Keratinocyte (primary cell): ENCODE data around the gene CLTB. TPM values are rescaled to one million over a fixed set of nuclear protein-coding genes. Genes with fewer than 3 reads are reported as not detected.

Experiments used
- DNase-seq: peaks from one replicate; pipeline ENCODE4 v3.0.0-alpha.2; 2011; ENCODE audit warnings: low read depth, missing footprints, low spot score
- FAIRE-seq: peaks from 2 replicates; lab custom pipeline; 2011; peaks lifted over from hg19 to GRCh38; lab: Jason Lieb, UNC
- H2AFZ ChIP-seq: 2 replicates; pipeline ENCODE4 v1.6.0; 2012; ENCODE audit warnings: low read length, control low read depth, inconsistent platforms; ENCODE audit not compliant: control insufficient read depth
- H3K27ac ChIP-seq: 2 replicates; pipeline ENCODE4 v1.5.1; 2011; ENCODE audit warnings: low read length; ENCODE audit not compliant: control insufficient read depth, insufficient read depth
- H3K27me3 ChIP-seq: 3 replicates; pipeline ENCODE4 v1.6.0; 2011; ENCODE audit warnings: low read length; ENCODE audit not compliant: control insufficient read depth, insufficient read depth; ENCODE audit errors: extremely low read depth
- H3K36me3 ChIP-seq, 2 experiments: 2 replicates in 1 of 2; 3 replicates in 1 of 2; pipeline ENCODE4 v1.5.1; 2011; ENCODE audit warnings: low read length in 2 of 2, mild to moderate bottlenecking in 1 of 2; ENCODE audit not compliant: control insufficient read depth in 2 of 2, insufficient read depth in 2 of 2; ENCODE audit errors: extremely low read depth in 1 of 2
- H3K4me1 ChIP-seq: 3 replicates; pipeline ENCODE4 v1.5.1; 2011; ENCODE audit warnings: low read length; ENCODE audit not compliant: control insufficient read depth, insufficient read depth; ENCODE audit errors: extremely low read depth
- H3K4me2 ChIP-seq: 3 replicates; pipeline ENCODE4 v1.6.0; 2011; ENCODE audit warnings: low read depth, low read length; ENCODE audit not compliant: control insufficient read depth, insufficient read depth; ENCODE audit errors: extremely low read depth
- H3K4me3 ChIP-seq, 3 experiments: fragments of 200-600 bp in 1 of 3; sonication (generic) in 1 of 3; 2 replicates in 2 of 3; 3 replicates in 1 of 3; pipeline ENCODE4 v1.5.1; 2011 to 2016; ENCODE audit warnings: low read length in 3 of 3, mild to moderate bottlenecking in 3 of 3, control low read depth in 2 of 3, inconsistent platforms in 1 of 3, low read depth in 1 of 3, mixed read lengths in 1 of 3, mixed run types in 1 of 3, moderate library complexity in 1 of 3; ENCODE audit not compliant: control insufficient read depth in 2 of 3, insufficient read depth in 2 of 3; ENCODE audit errors: extremely low read depth in 1 of 3
- H3K79me2 ChIP-seq: 2 replicates; pipeline ENCODE4 v1.6.0; 2012; ENCODE audit warnings: low read length; ENCODE audit not compliant: control insufficient read depth, insufficient read depth
- H3K9ac ChIP-seq: 3 replicates; pipeline ENCODE4 v1.6.0; 2011; ENCODE audit warnings: low read length; ENCODE audit not compliant: control insufficient read depth, insufficient read depth; ENCODE audit errors: extremely low read depth
- H3K9me1 ChIP-seq: 3 replicates; pipeline ENCODE4 v1.6.0; 2011; ENCODE audit warnings: low read length; ENCODE audit not compliant: control insufficient read depth, insufficient read depth; ENCODE audit errors: extremely low read depth
- H3K9me3 ChIP-seq: 2 replicates; pipeline ENCODE4 v1.5.1; 2012; ENCODE audit warnings: low read depth, low read length; ENCODE audit not compliant: control insufficient read depth
- H4K20me1 ChIP-seq: 3 replicates; pipeline ENCODE4 v1.6.0; 2011; ENCODE audit warnings: low read length; ENCODE audit not compliant: control insufficient read depth, insufficient read depth; ENCODE audit errors: extremely low read depth
- CTCF ChIP-seq, 3 experiments: IDR thresholded peaks in 1 of 3; conservative IDR thresholded peaks in 1 of 3; optimal IDR thresholded peaks in 1 of 3; 2 replicates in 2 of 3; 3 replicates in 1 of 3; pipeline versions ENCODE3 to v1.5.1; 2011; ENCODE audit warnings: low read length in 3 of 3, mild to moderate bottlenecking in 3 of 3, moderate library complexity in 2 of 3, control low read depth in 1 of 3, inconsistent platforms in 1 of 3; ENCODE audit not compliant: insufficient read depth in 2 of 3; ENCODE audit errors: extremely low read depth in 1 of 3
- EZH2 ChIP-seq: IDR thresholded peaks from one replicate; pipeline ENCODE4 v1.6.1; 2012; ENCODE audit warnings: inconsistent platforms, mild to moderate bottlenecking, low read length, moderate library complexity
- dilution Hi-C: fragments of 300-500 bp; cut with MboI; formaldehyde crosslinking; loops from one replicate; pipeline ENCODE4 v1.7.0; 2020; ENCODE audit warnings: low sequenced_read_pairs; ENCODE audit not compliant: extremely low pct_ligation_motif_present
- polyA plus RNA-seq, 5 experiments: library from polyadenylated mRNA; depleted of rRNA in 3 of 5; stranded (reverse) in 3 of 5; stranded (forward) in 1 of 5; unstranded in 1 of 5; fragments of >200 nt; gene quantifications; 1 replicate in 1 of 5; 2 replicates in 3 of 5; 3 replicates in 1 of 5; pipeline versions ENCODE4 v1.2.1 to v1.2.3, GENCODE V29; 2011 to 2012; ENCODE audit warnings: missing spikeins in 2 of 5, low read depth in 1 of 5, low replicate concordance in 1 of 5

The CLTB gene
- polyA plus RNA-seq, 1 donor (not counting 4 experiments of a cell fraction or from before 2014, with no cell fraction given): 326 TPM

- Histone ChIP-seq H3K9ac (peak overlapping the region; percentile 99), H3K4me1 (peaks cover 21% of the 10 kb centered on the region), H3K36me3 (peaks cover 0 to 3% of the 10 kb centered on the region in 2 experiments), H4K20me1 (no peaks in the 10 kb centered on the region), H3K4me3 (peak overlapping the region; percentile 69 to 98 (median 78)), H3K79me2 (peaks cover 38% of the 10 kb centered on the region), H3K4me2 (peak overlapping the region; percentile 89), H2AFZ (peak overlapping the region; percentile 45), H3K9me1 (no peaks in the 10 kb centered on the region), H3K9me3 (no peaks in the 10 kb centered on the region), H3K27me3 (no peaks in the 10 kb centered on the region), H3K27ac (peak overlapping the region; percentile 98)
- DNase-seq (no peak), FAIRE-seq (no peak)
- dilution Hi-C loops: no loop called here
- no peak for TF ChIP-seq EZH2
- no peak for TF ChIP-seq CTCF (optimal IDR thresholded peaks at IDR 0.05 in 1 of 3, IDR thresholded peaks at IDR 0.05 in 1 of 3, conservative IDR thresholded peaks at IDR 0.05 in 1 of 3; ENCODE audit: extremely low read depth in 1 of 3, insufficient read depth in 2 of 3, low read length in 3 of 3)
Observed at GRCh38 chr5:176446884-176447590, 30.7 kb upstream of the CLTB start.

GRCh38 chr5:176446028-176446665, 29.8 kb upstream of the CLTB start:
- no peaks in the 10 kb centered on the region for H3K9me3 ChIP-seq
- H3K27me3 ChIP-seq: no peaks in the 10 kb centered on the region
- no peak overlapping the region for H3K4me3 ChIP-seq
- dilution Hi-C loops: no loop called here
- peaks cover 32% of the 10 kb centered on the region for H3K79me2 ChIP-seq
- H3K4me1 ChIP-seq: peaks cover 24% of the 10 kb centered on the region
- no peak overlapping the region for H3K4me2 ChIP-seq
- no peaks in the 10 kb centered on the region for H3K9me1 ChIP-seq
- TF ChIP-seq CTCF (optimal IDR thresholded peaks at IDR 0.05 in 1 of 3, IDR thresholded peaks at IDR 0.05 in 1 of 3, conservative IDR thresholded peaks at IDR 0.05 in 1 of 3; ENCODE audit: extremely low read depth in 1 of 3, insufficient read depth in 2 of 3, low read length in 3 of 3) (no peak), EZH2 (no peak)
- H2AFZ ChIP-seq: no peak overlapping the region
- DNase-seq (no peak), FAIRE-seq (no peak)
- no peak overlapping the region for H3K9ac ChIP-seq
- H3K27ac ChIP-seq: no peak overlapping the region
- H3K36me3 ChIP-seq: peaks cover 0 to under 1% of the 10 kb centered on the region in 2 experiments
- no peaks in the 10 kb centered on the region for H4K20me1 ChIP-seq
